Measurements from ENCODE around the gene PIAS4. TPM values are rescaled to one million over a fixed set of nuclear protein-coding genes. Genes with fewer than 3 reads are reported as not detected.

The PIAS4 gene
- total RNA-seq, 5 donors from 2014 or later (not counting 1 experiment from before 2014, with no cell fraction given): 21.8 to 42.6 (median 31.4) TPM

DNA sequence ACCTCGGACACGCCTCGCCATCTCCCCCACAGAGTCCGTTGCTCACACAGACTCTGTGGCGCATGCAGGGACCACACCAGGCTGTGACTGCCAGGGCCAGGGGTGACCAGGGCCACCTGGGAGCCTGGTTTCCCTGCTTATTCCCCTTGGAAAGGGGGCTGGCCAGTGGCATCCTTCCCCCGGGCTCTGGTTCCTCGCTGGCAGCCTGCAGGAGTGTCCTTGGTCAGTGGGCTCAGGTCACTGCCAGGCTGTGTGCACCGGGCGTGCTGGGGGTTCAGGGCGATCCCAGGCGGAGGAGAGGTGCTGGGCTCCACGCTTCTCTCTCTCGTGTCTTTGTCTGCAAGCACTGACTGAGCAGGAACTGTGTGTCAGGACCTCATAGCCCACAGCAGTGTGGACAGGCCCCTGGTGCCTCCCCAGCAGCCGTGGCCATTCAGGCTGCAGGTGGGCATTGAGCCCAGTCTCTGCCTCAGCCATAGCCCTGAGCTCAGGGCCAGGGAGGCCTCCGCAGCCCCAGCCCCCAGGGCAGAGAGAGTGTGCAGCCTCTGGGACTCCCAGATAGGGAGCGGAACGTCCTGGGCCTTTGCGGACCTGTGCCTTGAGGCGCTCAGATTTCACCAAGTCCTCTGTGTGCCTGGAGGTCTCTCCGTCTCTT, 6.5 kb downstream of the PIAS4 start:
- H3K27me3 ChIP-seq (replicated peaks in 1 of 2; ENCODE audit: control insufficient read depth in 2 of 2, extremely low read depth in 1 of 2, insufficient read depth in 2 of 2, low read length in 1 of 2): no peaks in the 10 kb centered on the region
- no peaks in the 10 kb centered on the region for H3K27me3 Mint-ChIP-seq
- WGBS (ENCODE audit: insufficient coverage): 96% methylated on average over 20 of the region's 20 CpGs
- no peak for ATAC-seq (replicated peaks in 1 of 4)
- peaks cover 21 to 45% (median 42%) of the 10 kb centered on the region in 3 donors for H3K4me1 Mint-ChIP-seq
- peaks cover 29 to 43% of the 10 kb centered on the region in 2 donors for H3K36me3 ChIP-seq (ENCODE audit: control insufficient read depth in 2 of 2, extremely low read depth in 1 of 2, insufficient read depth in 1 of 2, low read length in 1 of 2)
- H3K9me3 ChIP-seq: no peaks in the 10 kb centered on the region
- POLR2A ChIA-PET: interaction anchor here in 1 of 2 donors (0.9 kb wide), 1 partner anchor 23 kb away, joined by 3 read pairs; no protein-coding TSS in a partner anchor
- H3K9me3 Mint-ChIP-seq: no peaks in the 10 kb centered on the region
- no peak for DNase-seq
- H3K27ac ChIP-seq (ENCODE audit: low read length): no peak overlapping the region
- CTCF ChIA-PET: no interaction called here
- H3K27ac Mint-ChIP-seq: no peak overlapping the region
- H3K4me3 ChIP-seq (ENCODE audit: control insufficient read depth in 1 of 2, extremely low read depth in 1 of 2, low read length in 1 of 2): no peak overlapping the region
- H3K4me1 ChIP-seq (ENCODE audit: control insufficient read depth in 1 of 2, extremely low read depth in 1 of 2, insufficient read depth in 2 of 2, low read length in 2 of 2): peaks cover 0 to 58% of the 10 kb centered on the region in 2 experiments
- H3K36me3 Mint-ChIP-seq: peaks cover 9% of the 10 kb centered on the region
- no peak overlapping the region for H3K4me3 Mint-ChIP-seq

- H3K27me3 Mint-ChIP-seq: no peaks in the 10 kb centered on the region
- ATAC-seq (replicated peaks in 1 of 4) (peak in 3 of 4 experiments; percentile 41 to 70 (median 59)), DNase-seq (peak in 22 of 35 experiments; percentile 8 to 52 (median 30))
- Histone ChIP-seq H3K27ac (ENCODE audit: low read length) (no peak overlapping the region), H3K27me3 (replicated peaks in 1 of 2; ENCODE audit: control insufficient read depth in 2 of 2, extremely low read depth in 1 of 2, insufficient read depth in 2 of 2, low read length in 1 of 2) (no peaks in the 10 kb centered on the region), H3K4me1 (ENCODE audit: control insufficient read depth in 1 of 2, extremely low read depth in 1 of 2, insufficient read depth in 2 of 2, low read length in 2 of 2) (peaks cover 0 to 52% of the 10 kb centered on the region in 2 experiments), H3K9me3 (no peaks in the 10 kb centered on the region), H3K4me3 (ENCODE audit: control insufficient read depth in 1 of 2, extremely low read depth in 1 of 2, low read length in 1 of 2) (no peak overlapping the region), H3K36me3 (ENCODE audit: control insufficient read depth in 2 of 2, extremely low read depth in 1 of 2, insufficient read depth in 1 of 2, low read length in 1 of 2) (peaks cover 29 to 41% of the 10 kb centered on the region in 2 donors)
- no peaks in the 10 kb centered on the region for H3K9me3 Mint-ChIP-seq
- no peak overlapping the region for H3K27ac Mint-ChIP-seq
- ChIA-PET CTCF (no interaction called here), POLR2A (no interaction called here)
- H3K4me3 Mint-ChIP-seq: no peak overlapping the region
- H3K36me3 Mint-ChIP-seq: peaks cover 9% of the 10 kb centered on the region
- WGBS (ENCODE audit: insufficient coverage): 79% methylated on average over 24 of the region's 25 CpGs
- peaks cover 13 to 37% (median 36%) of the 10 kb centered on the region in 3 donors for H3K4me1 Mint-ChIP-seq
These were observed 7.3 kb downstream of the PIAS4 start for GRCh38 chr19:4014541-4015491.

DNA sequence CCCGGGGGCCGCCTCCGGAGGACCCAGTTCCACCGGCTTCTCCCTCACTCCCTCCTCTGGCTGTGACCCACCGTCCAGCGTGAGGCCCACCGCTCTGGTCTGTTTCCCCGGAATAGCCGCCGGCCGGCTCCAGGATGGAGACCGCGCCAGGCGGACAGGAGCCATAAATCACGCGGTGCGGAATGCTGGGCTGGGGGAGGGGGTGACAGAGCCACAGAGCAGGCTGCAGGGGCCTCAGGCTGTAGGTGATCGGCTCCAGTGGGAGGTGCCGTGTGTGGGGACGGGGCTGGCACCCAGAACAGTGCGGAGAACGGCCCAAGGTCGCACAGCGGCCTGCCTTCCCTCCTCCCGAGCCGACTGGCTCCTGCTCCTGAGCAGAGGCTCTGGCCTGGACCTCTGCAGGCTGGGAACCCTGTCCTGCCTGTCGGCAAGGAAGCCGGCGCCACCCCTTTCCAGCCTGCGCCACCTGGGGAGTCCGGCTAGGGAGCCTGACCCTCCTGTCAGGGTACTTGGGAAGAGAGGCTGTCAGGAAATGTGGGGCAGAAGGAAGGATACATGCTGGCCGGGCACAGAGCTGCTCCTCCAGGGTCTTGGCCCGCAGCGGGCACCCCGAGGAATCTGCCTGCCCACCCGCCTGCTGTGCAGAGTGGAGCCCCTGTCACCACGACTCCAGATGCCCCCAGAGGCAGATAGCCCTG, 8.3 kb downstream of the PIAS4 start:
- Histone ChIP-seq H3K27ac (ENCODE audit: low read length) (no peak overlapping the region), H3K9me3 (no peaks in the 10 kb centered on the region), H3K36me3 (ENCODE audit: control insufficient read depth in 2 of 2, extremely low read depth in 1 of 2, insufficient read depth in 1 of 2, low read length in 1 of 2) (peaks cover 28 to 41% of the 10 kb centered on the region in 2 donors), H3K4me3 (ENCODE audit: control insufficient read depth in 1 of 2, extremely low read depth in 1 of 2, low read length in 1 of 2) (no peak overlapping the region), H3K27me3 (replicated peaks in 1 of 2; ENCODE audit: control insufficient read depth in 2 of 2, extremely low read depth in 1 of 2, insufficient read depth in 2 of 2, low read length in 1 of 2) (no peaks in the 10 kb centered on the region), H3K4me1 (ENCODE audit: control insufficient read depth in 1 of 2, extremely low read depth in 1 of 2, insufficient read depth in 2 of 2, low read length in 2 of 2) (peaks cover 0 to 42% of the 10 kb centered on the region in 2 experiments)
- ATAC-seq (replicated peaks in 1 of 4) (no peak), DNase-seq (no peak)
- Mint-ChIP-seq H3K9me3 (no peaks in the 10 kb centered on the region), H3K4me3 (no peak overlapping the region), H3K36me3 (peaks cover 14% of the 10 kb centered on the region), H3K27me3 (no peaks in the 10 kb centered on the region), H3K4me1 (peaks cover 12 to 30% (median 28%) of the 10 kb centered on the region in 3 donors), H3K27ac (no peak overlapping the region)
- WGBS (ENCODE audit: insufficient coverage): 94% methylated on average over 29 of the region's 37 CpGs
- ChIA-PET CTCF (no interaction called here), POLR2A (no interaction called here)

- Histone ChIP-seq H3K27me3 (replicated peaks in 1 of 2; ENCODE audit: control insufficient read depth in 2 of 2, extremely low read depth in 1 of 2, insufficient read depth in 2 of 2, low read length in 1 of 2) (no peaks in the 10 kb centered on the region), H3K27ac (ENCODE audit: low read length) (no peak overlapping the region), H3K4me1 (ENCODE audit: control insufficient read depth in 1 of 2, extremely low read depth in 1 of 2, insufficient read depth in 2 of 2, low read length in 2 of 2) (peaks cover 0 to 35% of the 10 kb centered on the region in 2 experiments), H3K9me3 (no peaks in the 10 kb centered on the region), H3K4me3 (ENCODE audit: control insufficient read depth in 1 of 2, extremely low read depth in 1 of 2, low read length in 1 of 2) (no peak overlapping the region), H3K36me3 (ENCODE audit: control insufficient read depth in 2 of 2, extremely low read depth in 1 of 2, insufficient read depth in 1 of 2, low read length in 1 of 2) (peaks cover 23 to 36% of the 10 kb centered on the region in 2 donors)
- ATAC-seq (replicated peaks in 1 of 4) (no peak), DNase-seq (no peak)
- Mint-ChIP-seq H3K9me3 (no peaks in the 10 kb centered on the region), H3K4me3 (no peak overlapping the region), H3K4me1 (peaks cover 6 to 24% (median 23%) of the 10 kb centered on the region in 3 donors), H3K27ac (no peak overlapping the region), H3K27me3 (no peaks in the 10 kb centered on the region), H3K36me3 (peaks cover 17% of the 10 kb centered on the region)
- ChIA-PET CTCF (no interaction called here), POLR2A (no interaction called here)
- 97% methylated on average over 12 of the region's 12 CpGs for WGBS (ENCODE audit: insufficient coverage)
These were observed 8.9 kb downstream of the PIAS4 start for GRCh38 chr19:4016486-4016885.

DNA sequence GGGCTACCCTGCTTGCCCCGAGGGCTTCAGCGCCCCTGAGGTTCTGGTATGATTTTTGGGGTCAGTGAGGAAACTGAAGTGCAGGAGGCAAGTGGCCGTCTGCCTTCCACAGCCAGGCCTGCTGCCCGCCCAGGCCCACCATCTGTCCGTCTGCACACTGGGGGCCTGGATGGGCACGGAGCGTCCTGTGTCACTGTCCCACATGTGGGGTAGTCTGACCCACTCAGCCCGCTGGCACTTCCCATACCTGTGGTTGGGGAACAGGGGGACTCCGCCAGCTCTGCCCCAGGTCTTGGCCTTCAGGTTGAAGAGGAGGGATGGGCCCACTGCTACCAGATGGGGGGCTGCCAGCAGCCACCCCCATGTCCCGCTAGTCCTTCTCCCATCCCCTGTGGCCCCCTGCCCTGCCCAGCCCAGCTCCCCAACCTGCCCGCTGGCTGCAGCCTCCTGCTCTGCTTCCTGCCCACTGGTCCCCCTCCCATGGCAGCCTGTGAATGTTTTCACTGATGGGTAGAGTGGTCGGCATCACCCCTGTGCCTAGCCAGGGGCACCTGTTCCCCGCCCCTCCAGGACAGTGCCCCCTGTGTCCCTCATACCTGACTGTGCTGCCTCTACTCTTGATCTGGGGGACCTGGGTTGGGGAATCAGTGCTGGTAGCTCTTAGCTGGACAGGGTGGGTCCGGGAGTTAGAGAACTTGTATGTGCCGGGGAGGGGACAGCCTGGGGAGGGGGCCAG, 9.5 kb downstream of the PIAS4 start:
- peaks cover 20% of the 10 kb centered on the region for H3K36me3 Mint-ChIP-seq
- Histone ChIP-seq H3K9me3 (no peaks in the 10 kb centered on the region), H3K4me1 (ENCODE audit: control insufficient read depth in 1 of 2, extremely low read depth in 1 of 2, insufficient read depth in 2 of 2, low read length in 2 of 2) (peaks cover 0 to 33% of the 10 kb centered on the region in 2 experiments), H3K4me3 (ENCODE audit: control insufficient read depth in 1 of 2, extremely low read depth in 1 of 2, low read length in 1 of 2) (no peak overlapping the region), H3K36me3 (ENCODE audit: control insufficient read depth in 2 of 2, extremely low read depth in 1 of 2, insufficient read depth in 1 of 2, low read length in 1 of 2) (peaks cover 22 to 35% of the 10 kb centered on the region in 2 donors), H3K27ac (ENCODE audit: low read length) (no peak overlapping the region), H3K27me3 (replicated peaks in 1 of 2; ENCODE audit: control insufficient read depth in 2 of 2, extremely low read depth in 1 of 2, insufficient read depth in 2 of 2, low read length in 1 of 2) (no peaks in the 10 kb centered on the region)
- DNase-seq (no peak), ATAC-seq (replicated peaks in 1 of 4) (peak in 1 of 4 experiments; percentile 17)
- no peaks in the 10 kb centered on the region for H3K9me3 Mint-ChIP-seq
- H3K4me1 Mint-ChIP-seq: peaks cover 6 to 24% (median 23%) of the 10 kb centered on the region in 3 donors
- no peaks in the 10 kb centered on the region for H3K27me3 Mint-ChIP-seq
- no peak overlapping the region for H3K4me3 Mint-ChIP-seq
- no peak overlapping the region for H3K27ac Mint-ChIP-seq
- POLR2A ChIA-PET: no interaction called here
- CTCF ChIA-PET: no interaction called here
- 100% methylated on average over 6 of the region's 15 CpGs for WGBS (ENCODE audit: insufficient coverage)

Data from T-cell (primary cell).